Neural cell (in vitro differentiated cells): ENCODE measurements around the gene ARL3.

ENCODE experiments used
- CTCF ChIP-seq: fragments of 450-650 bp; IDR thresholded peaks from 2 replicates; pipeline ENCODE4 v1.5.1; 2014; ENCODE audit warnings: antibody characterized with exemption, mild to moderate bottlenecking, moderate library complexity; ENCODE audit not compliant: poor library complexity, severe bottlenecking
- EZH2 ChIP-seq: fragments of 200-600, 300-800 bp; shearing (Covaris generic), sonication (generic); IDR thresholded peaks from 2 replicates; pipeline ENCODE4 v1.6.1; 2014; ENCODE audit warnings: antibody characterized with exemption, low read length, borderline replicate concordance, mild to moderate bottlenecking; ENCODE audit not compliant: insufficient read depth, poor library complexity, severe bottlenecking
- POLR2AphosphoS5 ChIP-seq: IDR thresholded peaks from 2 replicates; pipeline ENCODE4 v1.6.1; 2012

- no peak for TF ChIP-seq CTCF
- no peak for TF ChIP-seq EZH2
- no peak for TF ChIP-seq POLR2AphosphoS5
Observed at GRCh38 chr10:102639537-102639936, 74.7 kb downstream of the ARL3 start.
